GM12892 (cell line): ENCODE measurements around the gene SBK2.

Experiments
- POLR2A ChIP-seq: IDR thresholded peaks from 2 replicates; pipeline ENCODE4 v1.6.1; 2011; ENCODE audit warnings: low read depth, low read length, control low read depth
- POLR2AphosphoS5 ChIP-seq: IDR thresholded peaks from 2 replicates; pipeline ENCODE4 v1.6.1; 2011; ENCODE audit warnings: low read depth, low read length, control low read depth
- TAF1 ChIP-seq: IDR thresholded peaks from 2 replicates; pipeline ENCODE4 v1.6.1; 2011; ENCODE audit warnings: low read depth, mild to moderate bottlenecking, control low read depth, low read length, borderline replicate concordance

DNA sequence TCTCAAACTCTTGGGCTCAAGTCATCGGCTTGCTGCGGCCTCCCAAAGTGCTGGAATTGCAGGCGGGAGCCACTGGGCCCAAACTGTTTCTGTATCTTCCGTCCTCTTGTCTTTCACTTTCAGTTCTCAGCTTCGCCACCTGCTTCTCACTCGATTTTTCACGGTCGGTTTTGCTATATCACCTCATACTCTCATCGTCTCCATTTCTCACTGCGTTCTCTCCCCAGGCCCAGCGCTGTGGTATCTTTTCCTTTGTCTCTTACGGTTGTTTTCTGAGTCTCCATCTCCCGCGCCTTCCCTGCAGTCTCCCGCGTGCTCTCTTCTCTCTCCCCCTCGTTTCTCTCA lies 33.8 kb downstream of the SBK2 start:
- TF ChIP-seq POLR2A (no peak), POLR2AphosphoS5 (no peak), TAF1 (no peak)
